IMR-90 (cell line): ENCODE measurements around the gene CYFIP1.

Source experiments
- CEBPB ChIP-seq: IDR thresholded peaks from 2 replicates; pipeline ENCODE4 v1.6.1; 2012; ENCODE audit warnings: low read depth, low read length, improper control_type of control experiment
- CTCF ChIP-seq: conservative IDR thresholded peaks from 2 replicates; pipeline ENCODE4 v1.5.1; 2012; ENCODE audit warnings: mild to moderate bottlenecking, low read depth, low read length, improper control_type of control experiment
- FOS ChIP-seq: fragments of 150-350 bp; IDR thresholded peaks from 2 replicates; pipeline ENCODE4 v1.6.1; 2016; ENCODE audit warnings: low read depth, low read length
- MAZ ChIP-seq: IDR thresholded peaks from 2 replicates; pipeline ENCODE4 v1.6.1; 2012; ENCODE audit warnings: low read depth, mild to moderate bottlenecking, low read length, improper control_type of control experiment, moderate library complexity, borderline replicate concordance
- MXI1 ChIP-seq: IDR thresholded peaks from 2 replicates; pipeline ENCODE4 v1.6.1; 2012; ENCODE audit warnings: low read depth, mild to moderate bottlenecking, low read length, moderate library complexity, borderline replicate concordance
- POLR2A ChIP-seq: IDR thresholded peaks from 2 replicates; pipeline ENCODE4 v1.6.1; 2012; ENCODE audit warnings: mild to moderate bottlenecking, low read depth, low read length
- RCOR1 ChIP-seq: IDR thresholded peaks from 2 replicates; pipeline ENCODE4 v1.6.1; 2012; ENCODE audit warnings: mild to moderate bottlenecking, low read length, improper control_type of control experiment; ENCODE audit not compliant: insufficient replicate concordance
- RFX5 ChIP-seq: IDR thresholded peaks from 2 replicates; pipeline ENCODE4 v1.8.0; 2012; ENCODE audit warnings: low read depth, mild to moderate bottlenecking, low read length, moderate library complexity
- SMC3 ChIP-seq: fragments of 150-350 bp; IDR thresholded peaks from 2 replicates; pipeline ENCODE4 v1.6.1; 2016; ENCODE audit warnings: low read depth, mild to moderate bottlenecking, antibody characterized with exemption, low read length, moderate library complexity

GRCh38 chr15:22925875-22926274 is 54.3 kb downstream of the CYFIP1 start:
- TF ChIP-seq CTCF (no peak), POLR2A (no peak), RCOR1 (no peak), CEBPB (no peak), SMC3 (no peak), MXI1 (no peak), FOS (no peak), RFX5 (no peak), MAZ (no peak)
